NCI-H226 (cell line): ENCODE results near the gene SWI5.

ENCODE experiments used
- DNase-seq: peaks from one replicate; pipeline ENCODE4 v3.0.0-alpha.2; 2015

SWI5 gene

GRCh38 chr9:128252317-128253139, 23.5 kb upstream of the SWI5 start:
- DNase-seq: no peak

DNA sequence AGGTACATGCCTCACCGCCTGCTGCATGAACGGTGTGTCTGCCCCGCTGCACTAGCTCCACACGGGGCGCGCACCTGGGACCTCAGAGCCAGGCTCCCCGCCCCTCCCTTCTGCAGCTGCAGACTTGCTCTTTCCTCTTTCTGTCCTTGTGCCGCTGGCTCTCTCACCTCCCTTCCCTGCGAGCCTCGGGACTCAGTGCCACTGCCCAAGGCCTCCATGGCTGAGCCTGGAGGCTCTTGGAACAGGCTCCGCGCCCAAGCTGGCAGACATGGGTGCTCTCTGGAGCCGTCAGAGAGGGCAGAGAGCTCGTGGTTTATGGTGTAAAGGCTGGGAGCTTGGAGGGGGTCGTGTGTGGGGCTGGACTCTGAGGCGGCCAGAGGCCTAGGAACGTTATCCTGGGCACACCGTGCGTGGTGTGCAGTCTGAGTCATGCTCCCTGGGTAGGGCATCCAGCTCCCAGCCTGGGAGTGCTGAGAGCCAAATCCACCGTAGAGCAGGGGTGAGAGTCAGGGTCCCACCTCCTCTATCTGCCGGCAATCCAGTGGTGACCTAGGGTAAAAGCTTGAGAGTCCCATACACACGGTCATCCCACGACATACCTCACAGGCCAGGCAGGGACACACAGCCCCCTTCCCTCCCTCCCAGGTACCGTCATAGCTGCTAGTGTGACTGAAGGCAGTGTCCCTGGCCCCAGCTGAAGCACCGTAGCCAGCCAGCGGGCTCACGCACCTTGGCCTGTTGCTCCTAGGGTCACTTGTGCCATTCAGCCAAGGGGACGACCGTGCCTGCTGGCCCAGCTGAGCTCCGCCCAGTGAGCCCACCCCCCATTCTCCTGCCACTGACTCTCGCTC, 22.7 kb upstream of the SWI5 start:
- no peak for DNase-seq

DNA sequence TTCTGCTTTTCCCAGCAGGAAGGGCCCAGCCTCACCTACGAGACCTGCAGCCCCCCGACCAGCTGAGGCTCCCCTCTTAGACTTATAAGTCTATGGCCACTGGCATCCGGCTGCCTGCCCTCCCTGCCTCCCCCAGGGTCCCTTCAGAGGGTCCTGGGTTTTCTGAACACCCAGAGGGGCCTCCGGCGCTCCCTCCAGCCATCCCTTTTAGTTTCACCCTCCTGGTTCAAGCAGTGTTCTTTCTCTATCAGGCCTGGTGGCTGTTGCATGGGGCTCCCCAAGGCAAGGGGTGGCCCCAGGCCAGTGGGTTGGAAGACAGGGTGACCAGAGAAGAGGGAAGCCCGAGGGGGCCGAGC, 22.1 kb upstream of the SWI5 start:
- DNase-seq: no peak

- no peak for DNase-seq
These were observed 21.7 kb upstream of the SWI5 start for GRCh38 chr9:128254362-128254761.

DNA sequence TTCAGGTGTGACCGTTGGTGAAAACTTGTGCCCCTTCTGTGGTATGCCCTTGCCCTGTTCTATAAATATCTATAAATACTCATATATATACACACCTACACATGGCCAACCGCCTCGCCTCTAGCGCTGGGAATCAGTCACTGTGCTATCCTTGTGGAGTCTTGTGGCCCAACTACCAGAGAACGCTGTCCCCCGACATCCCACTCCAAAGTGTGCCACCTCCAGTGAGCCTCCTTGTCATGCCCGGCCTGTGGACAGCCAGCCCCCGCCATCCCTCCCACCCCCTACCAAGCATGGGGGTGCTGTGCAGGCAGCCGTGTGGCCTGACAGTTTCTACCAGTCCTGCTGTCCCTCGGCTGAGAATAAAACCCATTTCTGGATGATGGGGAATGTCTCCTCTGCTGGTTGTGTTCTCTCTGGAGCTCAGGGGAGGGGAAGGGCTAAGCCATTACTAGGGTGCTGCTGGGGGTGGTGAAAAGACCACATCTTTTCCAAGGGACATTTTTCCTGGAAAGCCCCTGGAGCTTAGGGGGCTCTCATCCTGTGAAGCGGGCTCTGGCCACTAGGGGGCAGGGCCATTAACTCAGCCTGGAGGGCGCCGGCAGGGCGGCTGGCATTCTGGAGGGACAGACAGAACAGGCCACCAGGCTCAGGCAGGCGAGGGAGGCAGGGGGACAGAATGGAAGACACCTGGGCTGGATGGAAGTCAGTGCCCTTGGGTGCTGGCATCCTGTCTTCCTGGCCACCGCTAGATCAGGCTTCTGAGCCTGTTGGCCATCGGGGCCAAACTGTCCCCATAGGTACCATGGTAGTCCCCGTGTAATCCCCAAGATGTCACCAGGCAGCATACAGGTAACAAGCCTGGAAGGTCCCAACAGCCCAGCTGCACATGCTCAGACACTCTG, 21.0 kb upstream of the SWI5 start:
- DNase-seq: no peak

DNA sequence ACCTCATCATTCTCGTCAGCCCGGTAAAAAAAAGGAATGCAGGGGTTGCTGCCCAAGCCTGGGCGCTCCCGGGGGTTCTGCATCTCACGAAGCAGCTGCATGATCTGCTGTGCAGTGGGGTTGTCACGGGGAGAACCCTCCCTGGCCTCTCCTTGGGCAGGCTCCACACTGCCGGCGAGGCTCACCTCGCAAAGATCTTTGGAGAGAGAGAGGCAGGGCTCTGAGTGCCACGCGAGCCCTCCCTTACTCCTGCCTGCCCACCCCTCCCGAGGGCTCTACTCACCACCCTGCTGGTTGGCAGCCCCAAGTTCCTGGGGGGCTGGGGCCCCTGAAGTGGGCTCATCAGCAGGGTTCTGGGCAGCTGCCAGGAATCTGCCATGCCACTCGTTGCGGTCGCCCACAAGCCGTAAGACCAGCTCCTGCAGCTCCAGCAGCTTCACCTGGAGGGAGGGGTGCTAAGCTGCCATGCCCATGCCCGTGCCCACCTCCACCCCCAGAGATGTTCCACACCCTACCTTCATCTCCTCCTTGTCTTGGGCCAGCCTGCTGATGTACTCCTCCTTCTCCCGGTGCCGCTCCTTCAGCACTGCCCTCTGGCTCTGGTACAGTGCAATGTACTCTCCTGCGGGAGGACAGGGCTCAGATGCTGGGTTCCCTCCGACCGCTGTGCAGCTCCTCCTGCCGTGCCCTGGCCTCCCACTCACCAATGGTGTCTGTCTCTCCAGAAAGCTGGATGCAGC, 18.8 kb upstream of the SWI5 start:
- DNase-seq: no peak

GRCh38 chr9:128257907-128258306, 18.2 kb upstream of the SWI5 start:
- DNase-seq: no peak

- no peak for DNase-seq
These were observed 17.8 kb upstream of the SWI5 start for GRCh38 chr9:128258326-128258725.

- DNase-seq: no peak
These were observed 16.9 kb upstream of the SWI5 start for GRCh38 chr9:128259156-128259555.

- DNase-seq: no peak
These were observed 15.7 kb upstream of the SWI5 start for GRCh38 chr9:128260340-128260739.

DNA sequence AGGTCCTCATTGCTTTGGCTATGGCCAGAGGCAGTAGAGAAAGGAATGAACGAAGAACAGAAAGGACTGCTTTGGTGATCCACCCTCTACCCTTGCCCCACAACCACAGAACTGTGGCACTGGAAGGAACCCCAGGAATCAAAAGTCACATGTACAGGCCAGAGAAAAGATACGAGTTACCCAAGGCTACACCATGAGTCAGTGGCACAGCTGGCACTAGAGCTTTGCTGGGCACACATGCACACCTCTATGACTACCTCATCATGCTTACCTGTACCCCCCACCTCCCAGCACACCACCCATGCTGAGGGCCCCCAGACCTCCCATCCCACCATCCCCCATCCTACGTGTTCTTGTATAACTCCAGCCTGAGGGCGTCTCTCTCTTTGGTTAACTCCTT, 13.4 kb upstream of the SWI5 start:
- DNase-seq: no peak

DNA sequence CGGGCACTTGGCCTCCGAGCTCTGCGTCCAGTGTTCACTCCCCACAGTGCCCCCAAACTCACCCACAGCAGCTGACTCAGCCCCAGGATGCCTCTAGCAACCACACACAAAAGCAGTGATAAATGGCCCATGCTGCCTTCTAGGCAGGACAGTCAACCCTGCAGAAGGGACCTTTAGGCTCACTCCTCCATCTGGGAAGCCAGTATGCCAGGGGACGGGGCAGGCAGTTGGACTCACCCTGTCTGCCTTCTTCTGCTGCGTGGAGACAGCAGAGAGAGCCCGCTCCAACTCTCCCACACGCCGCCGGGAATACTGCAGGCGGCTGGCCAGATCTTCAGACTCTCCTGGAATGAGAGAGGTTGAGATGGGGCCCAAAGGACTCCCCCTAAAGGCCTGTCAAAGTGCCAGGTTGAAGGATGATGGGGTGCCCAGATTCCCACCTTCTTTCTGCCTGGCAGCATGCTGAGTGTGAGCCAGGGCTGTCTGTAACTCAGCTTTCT, 10.7 kb upstream of the SWI5 start:
- no peak for DNase-seq

GRCh38 chr9:128266868-128267590, 9.0 kb upstream of the SWI5 start:
- no peak for DNase-seq

DNA sequence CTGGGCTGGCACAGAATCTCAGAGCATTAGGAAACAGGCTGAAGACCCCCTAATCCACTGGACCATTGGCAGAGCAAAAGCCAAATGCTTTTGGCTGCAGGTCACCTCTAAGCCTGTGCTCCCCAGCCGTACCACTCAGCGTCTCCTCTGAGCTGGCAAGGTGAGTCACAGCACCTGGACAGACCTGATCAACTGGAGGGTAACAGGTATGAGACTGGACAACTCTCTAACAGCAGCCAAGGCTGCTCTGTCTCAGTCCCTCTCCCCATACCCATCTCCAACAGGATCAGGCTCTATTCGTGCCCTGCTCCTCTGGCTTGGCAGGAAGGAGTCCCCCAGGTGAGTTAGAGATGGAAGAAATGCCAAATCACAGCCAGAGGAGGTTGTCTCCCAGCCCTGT, 5.0 kb upstream of the SWI5 start:
- DNase-seq: no peak

- no peak for DNase-seq
These were observed 4.6 kb upstream of the SWI5 start for GRCh38 chr9:128271512-128271911.

GRCh38 chr9:128274245-128274644, 1.8 kb upstream of the SWI5 start:
- DNase-seq: no peak

- DNase-seq: peak; percentile 21
These were observed 673 bp upstream of the SWI5 start, which contains the start of gene GOLGA2 for GRCh38 chr9:128275198-128276007. Gene GOLGA2 (minus strand): TSS chr9:128276007. CDS start chr9:128275976, 31 bp downstream.

- DNase-seq: peak; percentile 40
These were observed 646 bp downstream of the SWI5 start for GRCh38 chr9:128276574-128277270.
